ENCODE data around the gene GPD2.

GRCh38 chr2:156526950-156527636, 90.9 kb downstream of the GPD2 start:
- TF ChIP-seq, protein P1, sequence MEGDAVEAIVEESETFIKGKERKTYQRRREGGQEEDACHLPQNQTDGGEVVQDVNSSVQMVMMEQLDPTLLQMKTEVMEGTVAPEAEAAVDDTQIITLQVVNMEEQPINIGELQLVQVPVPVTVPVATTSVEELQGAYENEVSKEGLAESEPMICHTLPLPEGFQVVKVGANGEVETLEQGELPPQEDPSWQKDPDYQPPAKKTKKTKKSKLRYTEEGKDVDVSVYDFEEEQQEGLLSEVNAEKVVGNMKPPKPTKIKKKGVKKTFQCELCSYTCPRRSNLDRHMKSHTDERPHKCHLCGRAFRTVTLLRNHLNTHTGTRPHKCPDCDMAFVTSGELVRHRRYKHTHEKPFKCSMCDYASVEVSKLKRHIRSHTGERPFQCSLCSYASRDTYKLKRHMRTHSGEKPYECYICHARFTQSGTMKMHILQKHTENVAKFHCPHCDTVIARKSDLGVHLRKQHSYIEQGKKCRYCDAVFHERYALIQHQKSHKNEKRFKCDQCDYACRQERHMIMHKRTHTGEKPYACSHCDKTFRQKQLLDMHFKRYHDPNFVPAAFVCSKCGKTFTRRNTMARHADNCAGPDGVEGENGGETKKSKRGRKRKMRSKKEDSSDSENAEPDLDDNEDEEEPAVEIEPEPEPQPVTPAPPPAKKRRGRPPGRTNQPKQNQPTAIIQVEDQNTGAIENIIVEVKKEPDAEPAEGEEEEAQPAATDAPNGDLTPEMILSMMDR (IDR thresholded peaks at IDR 0.05) = no peak
- TF ChIP-seq POLR2A (IDR thresholded peaks at IDR 0.05) = no peak

Measured in breast epithelium (tissue), 3 donors.